Lung microvascular endothelial cell (primary cell): ENCODE data around the gene RIMS1. TPM values are rescaled to one million over a fixed set of nuclear protein-coding genes. Genes with fewer than 3 reads are reported as not detected.

Experiments used
- DNase-seq, 2 donors: peaks; one replicate each; pipeline versions ENCODE4 v3.0.0 to v3.0.0-alpha.2; 2010; ENCODE audit warnings: low read depth in 2 of 2
- total RNA-seq: library from RNA; depleted of rRNA; stranded (reverse); fragments of >200 nt; gene quantifications from 2 replicates; pipeline ENCODE4 v1.2.1, GENCODE V29; 2014

The RIMS1 gene
- total RNA-seq, 1 donor from 2014 or later, result 51.8 TPM

DNA sequence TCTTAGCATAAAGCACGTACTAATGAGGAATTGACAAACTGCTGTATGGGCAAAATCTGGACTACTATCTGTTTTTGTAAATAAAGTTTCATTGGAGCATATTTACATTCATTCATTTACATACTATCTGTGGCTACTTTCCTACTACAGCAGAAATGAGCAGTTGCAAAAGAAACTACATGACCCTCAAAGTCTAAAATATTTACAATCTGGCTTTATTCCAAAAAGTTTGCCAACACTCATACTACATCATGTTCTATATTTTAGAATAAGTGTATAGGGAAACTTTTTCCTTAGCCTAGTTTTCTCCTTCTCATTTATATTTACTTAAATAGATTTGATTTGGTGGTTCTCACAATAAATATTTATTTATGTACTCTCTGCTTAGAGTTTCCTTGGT is 208.2 kb downstream of the RIMS1 start:
- no peak for DNase-seq

DNA sequence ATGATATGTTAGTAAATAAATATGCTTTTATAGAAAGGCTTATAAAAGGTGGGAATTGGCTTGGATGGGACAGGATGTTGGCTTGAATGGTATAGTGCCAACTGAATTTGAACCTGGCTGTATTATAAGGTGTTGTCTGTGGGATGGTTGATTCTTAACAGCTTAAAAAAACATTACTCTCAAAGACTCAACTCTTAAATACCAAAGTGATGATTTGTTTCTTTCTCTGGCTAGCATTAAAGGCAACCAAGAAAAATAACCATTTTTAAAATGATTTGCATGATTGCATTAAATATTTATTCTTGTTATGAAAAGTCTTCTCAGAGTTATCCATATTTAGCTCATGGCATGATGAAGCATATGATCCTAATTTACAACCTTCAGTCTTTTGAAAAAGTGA is 216.2 kb downstream of the RIMS1 start:
- no peak for DNase-seq

DNA sequence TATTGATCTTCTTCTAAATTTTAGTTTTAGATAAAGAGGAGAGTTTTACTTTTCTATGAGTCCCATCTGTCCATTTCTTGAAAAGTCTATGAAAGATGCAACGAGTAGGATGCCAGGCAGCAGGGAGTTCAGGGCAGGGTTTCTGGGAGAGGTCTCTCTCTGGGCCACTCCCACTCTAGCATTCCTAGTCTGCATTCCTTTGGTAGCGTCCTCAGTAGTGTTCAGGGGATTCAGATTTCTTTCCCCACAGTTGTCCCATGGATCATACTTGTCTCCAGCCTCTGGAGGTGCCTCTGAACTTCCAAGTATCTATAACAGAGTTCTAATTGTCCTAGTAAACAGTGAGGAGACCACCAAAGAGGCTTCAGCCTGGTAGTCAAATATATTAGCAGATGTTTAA is 225.3 kb downstream of the RIMS1 start:
- no peak for DNase-seq

DNA sequence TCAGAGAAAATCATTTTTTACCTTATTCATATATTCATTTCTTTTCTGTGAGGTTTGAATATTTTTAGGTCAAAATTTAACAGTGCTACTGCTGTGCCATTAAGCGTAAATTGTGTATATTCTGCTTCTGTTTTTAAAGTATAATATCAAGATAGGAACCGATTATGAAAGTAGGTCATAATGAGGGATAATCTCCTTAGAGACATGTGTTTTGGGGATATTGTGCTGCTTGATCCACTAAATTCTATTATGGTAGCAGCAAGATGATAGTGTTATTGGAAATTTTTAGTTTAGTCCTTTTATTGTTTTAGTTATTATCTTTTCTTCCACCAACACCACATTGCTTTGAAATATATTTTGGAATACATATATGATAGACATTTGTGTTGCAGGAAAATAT is 244.0 kb downstream of the RIMS1 start:
- DNase-seq, result no peak

GRCh38 chr6:72132427-72132826 is 246.1 kb downstream of the RIMS1 start:
- no peak for DNase-seq

- no peak for DNase-seq
Measured at GRCh38 chr6:72132851-72133250, 246.5 kb downstream of the RIMS1 start.

- no peak for DNase-seq
Measured at GRCh38 chr6:72133324-72133723, 247.0 kb downstream of the RIMS1 start.

DNA sequence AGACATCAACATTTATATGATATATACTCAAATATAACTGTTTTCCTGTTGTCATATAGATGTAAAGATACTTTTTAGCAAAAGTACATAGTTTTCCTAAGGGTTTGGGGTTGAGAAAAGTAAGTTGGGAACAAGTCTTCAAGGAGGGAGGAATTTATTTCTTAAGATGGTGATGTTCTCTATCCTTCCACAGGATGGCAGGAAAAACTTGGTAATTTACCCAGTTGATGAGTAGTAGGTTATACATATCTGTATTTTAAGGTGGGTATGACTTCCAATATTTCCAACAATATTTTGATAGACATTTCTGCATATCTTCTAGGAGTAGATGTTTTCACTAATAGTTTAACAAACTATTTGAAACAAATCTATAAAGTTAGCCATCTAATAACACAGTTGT is 254.4 kb downstream of the RIMS1 start:
- peak in 1 of 2 donors; percentile 1 for DNase-seq

DNA sequence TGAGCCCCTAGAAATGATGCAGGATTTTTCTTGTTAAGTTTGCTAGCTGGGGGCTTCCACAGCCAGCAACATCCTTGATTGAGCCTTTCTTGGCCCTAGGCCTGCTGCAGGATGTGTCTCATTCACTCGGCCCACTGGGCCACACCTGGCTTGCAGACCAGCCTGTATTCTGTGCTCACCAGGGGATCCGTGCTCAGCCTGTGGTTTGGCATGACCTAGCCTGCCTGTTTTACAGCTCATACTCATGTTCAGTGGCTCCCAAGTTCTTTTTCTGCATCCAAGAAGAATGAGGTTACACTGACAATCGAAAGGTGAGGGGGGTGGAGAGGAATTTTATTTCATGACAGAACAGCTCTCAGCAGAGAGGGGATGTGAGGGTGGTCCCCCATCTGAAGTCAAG is 263.4 kb downstream of the RIMS1 start:
- DNase-seq, result no peak

DNA sequence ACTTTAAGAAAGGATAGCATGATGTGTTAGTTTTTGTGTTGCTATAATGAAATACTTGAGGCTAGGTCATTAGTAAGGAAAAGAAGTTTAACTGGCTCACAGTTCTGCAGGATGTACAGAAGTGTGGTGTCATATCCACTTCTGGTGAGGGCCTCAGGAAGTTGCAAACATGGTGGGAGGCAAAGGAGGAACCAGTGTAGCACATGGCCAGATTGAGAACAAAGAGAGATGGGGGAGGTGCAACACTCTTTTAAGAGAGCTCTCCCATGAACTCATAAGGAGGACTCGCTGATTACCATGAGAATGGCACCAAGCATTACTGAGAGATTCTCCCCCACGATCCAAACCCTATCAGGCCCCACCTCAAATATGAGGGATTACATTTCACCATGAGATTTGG is 265.4 kb downstream of the RIMS1 start:
- no peak for DNase-seq

- DNase-seq, result no peak
Measured at GRCh38 chr6:72175916-72176315, 289.6 kb downstream of the RIMS1 start.

DNA sequence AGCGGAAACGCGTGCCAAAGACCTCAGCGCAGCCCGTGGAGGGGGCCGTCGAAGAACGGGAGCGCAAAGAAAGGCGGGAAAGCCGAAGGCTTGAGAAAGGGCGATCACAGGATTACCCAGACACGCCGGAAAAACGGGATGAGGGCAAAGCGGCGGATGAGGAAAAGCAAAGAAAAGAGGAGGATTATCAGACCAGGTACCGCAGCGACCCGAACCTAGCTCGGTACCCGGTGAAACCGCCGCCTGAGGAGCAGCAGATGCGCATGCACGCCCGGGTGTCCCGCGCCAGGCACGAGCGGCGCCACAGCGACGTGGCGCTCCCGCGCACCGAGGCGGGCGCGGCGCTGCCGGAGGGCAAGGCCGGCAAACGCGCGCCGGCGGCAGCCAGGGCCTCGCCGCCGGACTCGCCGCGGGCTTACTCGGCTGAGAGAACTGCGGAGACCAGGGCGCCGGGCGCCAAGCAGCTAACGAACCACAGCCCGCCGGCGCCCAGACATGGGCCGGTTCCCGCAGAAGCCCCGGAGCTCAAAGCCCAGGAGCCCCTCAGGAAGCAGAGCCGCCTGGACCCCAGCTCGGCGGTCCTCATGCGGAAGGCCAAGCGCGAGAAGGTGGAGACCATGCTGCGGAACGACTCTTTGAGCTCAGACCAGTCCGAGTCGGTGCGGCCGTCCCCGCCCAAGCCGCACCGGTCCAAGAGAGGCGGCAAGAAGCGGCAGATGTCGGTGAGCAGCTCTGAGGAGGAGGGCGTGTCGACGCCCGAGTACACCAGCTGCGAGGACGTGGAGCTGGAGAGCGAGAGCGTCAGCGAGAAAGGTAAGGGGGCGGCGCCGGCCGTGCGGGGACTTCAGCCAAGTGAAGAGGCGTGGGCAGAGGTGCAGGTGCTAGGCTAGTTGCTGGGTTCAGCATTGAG is 296.2 kb downstream of the RIMS1 start:
- DNase-seq, result peak; percentile 26 to 53

GRCh38 chr6:72203983-72204382 is 317.6 kb downstream of the RIMS1 start:
- no peak for DNase-seq

DNA sequence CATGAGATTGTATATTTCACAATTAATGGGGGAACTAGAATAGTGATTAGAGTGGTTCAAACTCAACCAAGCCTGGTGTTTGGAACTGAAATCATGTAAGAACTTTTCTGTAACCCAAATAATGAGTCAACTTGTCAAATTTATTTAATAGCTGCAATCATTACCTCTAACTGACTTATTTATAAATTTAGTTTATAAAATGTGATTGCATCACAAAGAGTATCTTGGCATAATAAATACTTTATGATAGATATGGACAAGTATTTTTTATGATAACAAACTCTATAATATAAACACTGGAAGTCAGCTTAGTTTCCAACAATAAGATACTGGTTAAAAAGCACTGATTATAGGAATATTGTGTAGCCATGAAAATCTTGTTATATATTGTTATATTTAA is 319.1 kb downstream of the RIMS1 start:
- DNase-seq, result no peak

- no peak for DNase-seq
Measured at GRCh38 chr6:72206606-72207005, 320.3 kb downstream of the RIMS1 start.

GRCh38 chr6:72212686-72213085 is 326.3 kb downstream of the RIMS1 start:
- DNase-seq, result no peak

- DNase-seq, result no peak
Measured at GRCh38 chr6:72213654-72214053, 327.3 kb downstream of the RIMS1 start.

- DNase-seq, result no peak
Measured at GRCh38 chr6:72216222-72217068, 330.1 kb downstream of the RIMS1 start.

GRCh38 chr6:72217626-72218025 is 331.3 kb downstream of the RIMS1 start:
- no peak for DNase-seq

DNA sequence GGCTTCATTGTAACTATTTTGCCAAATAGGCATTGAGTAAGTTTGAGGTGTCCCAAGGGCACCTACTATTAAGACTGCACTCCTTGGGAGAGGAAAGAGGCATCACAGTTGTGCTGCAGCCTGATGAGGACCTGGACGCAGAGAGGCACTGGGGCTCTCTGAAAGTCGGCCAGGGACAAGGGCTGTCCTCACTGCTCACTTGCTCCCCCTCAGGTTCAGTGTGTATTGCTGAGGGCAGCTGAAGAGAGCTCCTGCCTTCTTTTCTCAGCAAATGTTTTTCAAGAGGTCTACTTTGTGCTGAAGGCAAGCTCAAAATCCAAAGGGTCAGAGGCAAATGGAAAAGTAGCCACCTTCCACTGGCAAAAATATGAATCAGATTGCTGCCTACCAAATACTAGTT is 331.8 kb downstream of the RIMS1 start:
- peak; percentile 29 to 40 for DNase-seq

DNA sequence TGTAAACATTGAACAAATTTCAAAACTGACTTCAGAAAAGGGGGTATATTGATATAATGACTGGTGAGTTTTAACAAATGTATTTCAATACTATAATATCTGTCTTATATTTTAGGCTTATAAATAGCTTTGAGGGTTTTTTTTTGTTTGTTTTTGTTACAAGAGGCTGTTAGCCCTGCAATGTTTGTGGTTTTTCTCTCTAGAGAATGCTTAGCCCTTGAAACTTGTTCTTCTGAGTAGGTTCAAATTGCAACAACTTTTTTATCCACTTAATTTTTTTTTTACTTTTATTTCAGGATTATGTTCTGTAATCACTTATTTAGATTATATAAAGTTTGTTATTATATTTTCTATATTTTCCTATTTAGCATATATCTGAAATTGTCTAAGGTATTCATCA is 333.2 kb downstream of the RIMS1 start:
- DNase-seq, result no peak

DNA sequence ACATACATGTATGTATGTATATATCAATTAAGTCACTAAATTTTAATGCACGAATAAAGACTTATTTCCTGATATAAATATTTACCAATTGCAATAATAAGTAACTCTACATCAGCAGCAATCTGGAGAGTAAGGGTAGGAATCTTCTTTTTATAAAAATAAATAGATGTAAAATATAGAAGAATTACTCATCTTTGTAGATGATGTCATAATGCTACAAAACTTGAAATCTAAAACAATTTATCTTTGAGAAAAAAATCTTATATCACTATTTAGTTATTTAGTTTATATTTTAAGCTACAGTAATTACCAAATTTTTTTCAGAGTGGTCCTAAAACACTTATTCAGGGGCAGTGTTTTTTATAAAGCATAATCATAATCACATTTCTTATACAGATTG is 351.7 kb downstream of the RIMS1 start:
- DNase-seq, result no peak

DNA sequence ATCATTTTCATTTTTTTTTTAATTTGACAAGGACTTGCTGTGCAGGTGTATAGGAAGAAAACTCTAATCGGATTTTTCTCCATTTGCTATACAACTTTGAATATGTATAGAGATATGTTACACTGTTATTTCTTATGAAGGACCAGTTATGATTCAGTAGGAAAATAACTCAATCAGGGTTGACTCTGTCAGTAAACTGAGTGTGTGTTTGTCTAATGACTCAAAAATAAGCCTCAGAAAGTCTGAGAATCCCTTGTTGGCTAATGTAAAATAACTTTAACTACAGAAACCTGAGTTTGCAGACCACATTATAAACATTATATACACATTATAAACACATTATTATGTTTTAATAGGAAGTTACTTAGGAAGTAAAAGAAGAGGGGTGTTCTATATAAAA is 352.6 kb downstream of the RIMS1 start:
- no peak for DNase-seq
